Lower lobe of right lung (tissue), 2 donors: Measurements from ENCODE around the gene PPP6R3. TPM values are rescaled to one million over a fixed set of nuclear protein-coding genes. Genes with fewer than 3 reads are reported as not detected.
A peak's percentile ranks its signal among the peaks of the same experiment; 100 is the strongest.

ENCODE experiments used
- ATAC-seq, 2 donors: fragments of 200-7000 bp; cut with Tn5 transposase; one replicate each; pipeline ENCODE4 v1.9.1; 2020 to 2022; ENCODE audit warnings: mild to moderate bottlenecking in 2 of 2, moderate library complexity in 2 of 2
- DNase-seq: peaks from one replicate; pipeline ENCODE4 v3.0.0-alpha.2; 2020
- H3K27ac ChIP-seq: fragments of 200-600 bp; one replicate; pipeline ENCODE4 v1.8.0; 2022
- H3K27me3 ChIP-seq: fragments of 200-600 bp; one replicate; pipeline ENCODE4 v1.8.0; 2022; ENCODE audit warnings: low read depth
- H3K36me3 ChIP-seq: fragments of 200-600 bp; one replicate; pipeline ENCODE4 v1.8.0; 2022; ENCODE audit warnings: mild to moderate bottlenecking
- H3K4me1 ChIP-seq: fragments of 200-600 bp; one replicate; pipeline ENCODE4 v1.8.0; 2022
- H3K4me3 ChIP-seq: fragments of 200-600 bp; one replicate; pipeline ENCODE4 v1.8.0; 2022; ENCODE audit warnings: mild to moderate bottlenecking
- H3K9me3 ChIP-seq: fragments of 200-600 bp; one replicate; pipeline ENCODE4 v1.8.0; 2022
- CTCF ChIP-seq: fragments of 200-600 bp; IDR thresholded peaks from one replicate; pipeline ENCODE4 v1.8.0; 2022; ENCODE audit warnings: antibody characterized with exemption, mild to moderate bottlenecking
- intact Hi-C: fragments of 100-400 bp; cut with DNase I; formaldehyde crosslinking; loops from one replicate; pipeline ENCODE4 v1.11.0; 2022
- total RNA-seq: library from RNA; stranded (reverse); fragmentation: NEBNext Ultra II Directional; extraction: Animal tissue kit (Norgen Biotek cat#: 25700); gene quantifications from one replicate; pipeline ENCODE4 v1.2.1, GENCODE V29; 2021
- donor health status: DM: no; HTN: yes; CAD: no; lungs with severe emphysema.

The PPP6R3 gene
- total RNA-seq, 1 donor from 2014 or later, result 98.0 TPM

GRCh38 chr11:68524681-68525080 is 64.1 kb downstream of the PPP6R3 start:
- DNase-seq, result no peak
- Histone ChIP-seq H3K4me1 (peaks cover 33% of the 10 kb centered on the region), H3K4me3 (no peak overlapping the region), H3K36me3 (peaks cover 89% of the 10 kb centered on the region), H3K27me3 (no peaks in the 10 kb centered on the region), H3K27ac (peak overlapping the region; percentile 34), H3K9me3 (no peaks in the 10 kb centered on the region)
- ATAC-seq, result peak in 1 of 2 donors; percentile 24
- intact Hi-C loops, result no loop called here
- no peak for TF ChIP-seq CTCF

DNA sequence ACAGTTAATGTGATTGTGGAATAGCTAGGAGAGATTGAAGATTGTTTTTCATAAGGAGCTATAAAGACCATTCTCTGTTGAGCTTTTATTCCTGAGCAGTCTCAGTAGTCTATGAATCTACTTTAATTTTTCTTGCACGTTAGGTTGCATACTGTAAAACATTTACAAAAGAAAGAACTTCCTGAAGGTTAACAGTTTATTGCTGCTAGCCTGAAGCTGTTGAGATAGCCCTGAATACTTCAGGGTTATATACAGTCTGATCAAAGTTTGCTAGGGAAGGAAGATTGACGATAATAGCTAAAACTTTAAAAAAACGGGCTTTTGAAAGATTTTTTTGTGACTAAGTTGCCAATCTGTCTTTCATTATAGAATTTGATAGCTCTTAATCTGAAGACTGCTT is 64.8 kb downstream of the PPP6R3 start:
- TF ChIP-seq CTCF, result no peak
- DNase-seq, result no peak
- no peak for ATAC-seq
- H3K36me3 ChIP-seq, result peaks cover 83% of the 10 kb centered on the region
- intact Hi-C loops, result no loop called here
- H3K4me3 ChIP-seq, result no peak overlapping the region
- no peaks in the 10 kb centered on the region for H3K27me3 ChIP-seq
- H3K27ac ChIP-seq, result peak overlapping the region; percentile 34
- no peaks in the 10 kb centered on the region for H3K9me3 ChIP-seq
- H3K4me1 ChIP-seq, result peaks cover 33% of the 10 kb centered on the region

DNA sequence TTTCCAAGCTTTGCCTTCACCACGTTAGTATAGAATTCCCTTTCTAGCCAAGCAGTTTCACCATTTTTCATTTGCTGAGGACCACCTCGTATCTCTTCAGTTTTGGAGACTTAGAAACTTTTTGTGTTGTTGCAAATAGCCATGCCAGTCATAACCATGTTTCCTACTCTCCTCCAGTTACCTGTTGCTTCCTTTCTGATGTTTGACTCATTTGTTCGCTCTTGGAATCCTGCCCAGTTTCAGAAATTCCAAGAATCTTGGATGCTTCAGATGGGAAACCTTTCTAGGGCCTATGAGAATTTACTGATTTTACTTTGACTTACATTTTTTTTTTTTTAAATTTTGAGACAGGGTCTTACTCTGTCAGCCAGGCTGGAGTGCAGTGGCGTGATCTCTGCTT is 65.4 kb downstream of the PPP6R3 start:
- no peaks in the 10 kb centered on the region for H3K27me3 ChIP-seq
- H3K4me1 ChIP-seq, result peaks cover 33% of the 10 kb centered on the region
- no peak overlapping the region for H3K27ac ChIP-seq
- intact Hi-C loops, result no loop called here
- H3K36me3 ChIP-seq, result peaks cover 77% of the 10 kb centered on the region
- no peak for TF ChIP-seq CTCF
- no peaks in the 10 kb centered on the region for H3K9me3 ChIP-seq
- H3K4me3 ChIP-seq, result no peak overlapping the region
- ATAC-seq, result no peak
- no peak for DNase-seq

DNA sequence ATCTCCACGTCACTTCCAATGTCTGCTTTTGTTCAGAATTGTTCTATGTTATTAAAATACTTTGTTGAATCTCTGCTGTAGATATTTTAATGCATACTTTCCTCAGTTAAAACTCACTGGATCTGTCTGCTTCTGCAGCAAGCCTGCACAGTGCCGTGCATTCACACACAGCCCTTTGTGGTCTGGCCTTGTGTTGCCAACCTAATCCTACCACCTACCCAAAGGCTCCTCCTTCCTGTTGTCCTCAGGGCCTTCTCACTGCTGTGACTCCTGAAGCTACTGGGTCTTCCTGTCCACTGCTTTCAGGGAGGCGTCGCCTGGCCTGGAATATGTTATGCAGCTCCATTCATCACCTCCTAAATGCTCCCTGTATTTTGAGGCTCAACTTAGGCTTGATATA is 67.0 kb downstream of the PPP6R3 start:
- intact Hi-C loops, result no loop called here
- no peak for ATAC-seq
- Histone ChIP-seq H3K4me1 (peaks cover 42% of the 10 kb centered on the region), H3K9me3 (no peaks in the 10 kb centered on the region), H3K4me3 (no peak overlapping the region), H3K36me3 (peaks cover 70% of the 10 kb centered on the region), H3K27ac (no peak overlapping the region), H3K27me3 (no peaks in the 10 kb centered on the region)
- no peak for DNase-seq
- no peak for TF ChIP-seq CTCF

DNA sequence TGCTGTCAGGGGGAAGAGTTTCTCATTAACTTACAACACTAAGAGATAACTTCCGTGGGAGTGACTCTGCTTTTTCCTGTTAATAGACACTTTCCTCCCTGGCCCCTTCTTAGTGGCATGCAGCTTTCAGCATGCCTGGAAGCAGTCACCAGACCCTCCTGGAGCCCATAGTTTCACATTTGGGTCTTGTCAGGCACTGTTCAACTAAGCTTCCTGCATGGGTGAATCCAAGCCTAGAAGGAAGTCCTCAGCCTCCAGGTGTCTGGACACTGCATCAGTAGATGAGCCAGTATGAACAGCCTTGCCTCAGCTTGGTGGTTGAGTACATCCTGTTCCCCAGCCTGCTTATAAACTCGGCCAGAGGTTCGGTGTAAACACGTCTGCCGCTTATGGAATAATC is 68.1 kb downstream of the PPP6R3 start:
- peak in 1 of 2 donors; percentile 46 for ATAC-seq
- TF ChIP-seq CTCF, result no peak

DNA sequence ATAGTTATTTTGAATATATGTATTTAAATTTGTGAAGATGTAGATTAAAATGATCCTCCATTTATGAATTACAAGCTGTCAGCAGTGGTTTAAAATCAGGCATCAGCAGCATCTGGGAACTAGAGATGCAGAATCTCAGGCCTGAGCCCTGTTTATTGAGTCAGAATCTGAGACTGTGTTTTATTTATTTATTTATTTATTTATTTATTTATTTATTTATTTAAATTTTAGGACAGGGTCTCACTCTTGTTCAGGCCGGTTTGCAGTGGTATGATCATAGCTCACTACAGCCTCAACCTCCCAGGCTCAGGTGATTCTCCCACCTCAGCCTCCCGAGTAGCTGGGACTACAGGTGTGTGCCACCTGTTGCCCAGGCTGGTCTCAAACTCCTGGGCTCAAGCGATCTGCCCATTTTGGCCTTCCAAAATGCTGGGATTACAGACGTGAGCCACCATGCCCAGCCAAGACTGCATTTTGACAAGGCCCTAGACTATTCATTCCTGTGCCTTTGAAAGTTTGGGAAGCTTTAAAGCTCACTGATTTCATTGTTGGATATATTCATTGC is 70.7 kb downstream of the PPP6R3 start:
- Histone ChIP-seq H3K36me3 (peaks cover 41% of the 10 kb centered on the region), H3K9me3 (no peaks in the 10 kb centered on the region), H3K27me3 (no peaks in the 10 kb centered on the region), H3K27ac (no peak overlapping the region), H3K4me1 (peaks cover 42% of the 10 kb centered on the region), H3K4me3 (no peak overlapping the region)
- ATAC-seq (no peak), DNase-seq (no peak)
- no peak for TF ChIP-seq CTCF
- intact Hi-C loops, result no loop called here

More for the DNA sequence above, 68.1 kb downstream of the PPP6R3 start:
- Histone ChIP-seq H3K4me1 (peaks cover 42% of the 10 kb centered on the region), H3K36me3 (peaks cover 62% of the 10 kb centered on the region), H3K27ac (no peak overlapping the region), H3K4me3 (no peak overlapping the region), H3K27me3 (no peaks in the 10 kb centered on the region), H3K9me3 (no peaks in the 10 kb centered on the region)
- no peak for DNase-seq
- intact Hi-C loops, result no loop called here
